ENCODE results near the gene SLCO4A1.
A peak's percentile ranks its signal among the peaks of the same experiment; 100 is the strongest.
"Not testable (repeated sequence)": the region's sequence is repeated elsewhere in the genome, so short reads cannot be mapped to it uniquely, and the experiment has no call there.

The SLCO4A1 gene

DNA sequence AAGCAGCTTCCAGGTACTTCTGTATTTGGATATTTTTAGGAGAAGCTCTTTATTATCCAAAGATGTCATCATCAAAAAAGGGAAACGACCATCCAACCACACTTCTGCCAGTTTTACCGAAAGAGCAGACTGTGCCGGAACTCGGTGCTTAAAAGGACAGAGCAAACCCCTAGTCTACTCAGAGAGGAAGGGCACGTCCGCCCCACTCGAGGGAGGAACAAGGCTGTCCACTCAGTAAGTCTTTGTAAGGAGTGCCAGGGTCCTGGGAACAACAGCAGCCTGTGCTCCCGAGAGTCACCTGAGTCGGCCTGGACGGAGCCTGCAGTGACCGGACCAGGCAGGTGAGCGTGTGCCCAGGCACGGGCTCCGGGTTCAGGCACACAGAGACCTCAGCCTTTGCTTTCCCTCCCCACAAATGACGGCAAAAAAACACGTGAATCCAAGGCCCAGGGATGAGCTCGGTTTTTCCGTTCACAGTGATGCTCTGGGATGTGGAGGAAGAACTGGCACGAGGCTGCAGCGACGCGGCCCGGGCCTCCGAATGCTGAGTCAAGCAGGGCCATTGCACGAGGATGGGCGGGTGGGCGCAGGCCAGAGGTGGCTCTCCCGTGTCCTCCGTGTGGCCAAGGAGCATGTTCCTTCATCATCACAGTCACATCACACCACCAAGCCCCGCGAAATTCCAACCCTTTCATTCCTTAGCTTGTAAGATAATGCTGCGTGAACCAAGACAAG lies 17.4 kb upstream of the SLCO4A1 start:
- Histone ChIP-seq H3K27ac (peak overlapping the region; percentile 99), H3K79me2 (no peaks in the 10 kb centered on the region), H3K4me2 (ENCODE audit: low read length) (no peak overlapping the region), H3K9me3 (ENCODE audit: control insufficient read depth, low read length) (no peaks in the 10 kb centered on the region), H2AFZ (peak overlapping the region; percentile 17), H3K36me3 (ENCODE audit: control insufficient read depth, insufficient read depth, low read length) (no peaks in the 10 kb centered on the region), H3K4me1 (peaks cover 64% of the 10 kb centered on the region), H3K9ac (no peak overlapping the region), H3K27me3 (ENCODE audit: control insufficient read depth, insufficient read depth, low read length) (no peaks in the 10 kb centered on the region), H3K4me3 (ENCODE audit: low read depth, low read length) (no peak overlapping the region)
- TF ChIP-seq, protein P1, sequence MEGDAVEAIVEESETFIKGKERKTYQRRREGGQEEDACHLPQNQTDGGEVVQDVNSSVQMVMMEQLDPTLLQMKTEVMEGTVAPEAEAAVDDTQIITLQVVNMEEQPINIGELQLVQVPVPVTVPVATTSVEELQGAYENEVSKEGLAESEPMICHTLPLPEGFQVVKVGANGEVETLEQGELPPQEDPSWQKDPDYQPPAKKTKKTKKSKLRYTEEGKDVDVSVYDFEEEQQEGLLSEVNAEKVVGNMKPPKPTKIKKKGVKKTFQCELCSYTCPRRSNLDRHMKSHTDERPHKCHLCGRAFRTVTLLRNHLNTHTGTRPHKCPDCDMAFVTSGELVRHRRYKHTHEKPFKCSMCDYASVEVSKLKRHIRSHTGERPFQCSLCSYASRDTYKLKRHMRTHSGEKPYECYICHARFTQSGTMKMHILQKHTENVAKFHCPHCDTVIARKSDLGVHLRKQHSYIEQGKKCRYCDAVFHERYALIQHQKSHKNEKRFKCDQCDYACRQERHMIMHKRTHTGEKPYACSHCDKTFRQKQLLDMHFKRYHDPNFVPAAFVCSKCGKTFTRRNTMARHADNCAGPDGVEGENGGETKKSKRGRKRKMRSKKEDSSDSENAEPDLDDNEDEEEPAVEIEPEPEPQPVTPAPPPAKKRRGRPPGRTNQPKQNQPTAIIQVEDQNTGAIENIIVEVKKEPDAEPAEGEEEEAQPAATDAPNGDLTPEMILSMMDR (IDR thresholded peaks at IDR 0.05): no peak

DNA sequence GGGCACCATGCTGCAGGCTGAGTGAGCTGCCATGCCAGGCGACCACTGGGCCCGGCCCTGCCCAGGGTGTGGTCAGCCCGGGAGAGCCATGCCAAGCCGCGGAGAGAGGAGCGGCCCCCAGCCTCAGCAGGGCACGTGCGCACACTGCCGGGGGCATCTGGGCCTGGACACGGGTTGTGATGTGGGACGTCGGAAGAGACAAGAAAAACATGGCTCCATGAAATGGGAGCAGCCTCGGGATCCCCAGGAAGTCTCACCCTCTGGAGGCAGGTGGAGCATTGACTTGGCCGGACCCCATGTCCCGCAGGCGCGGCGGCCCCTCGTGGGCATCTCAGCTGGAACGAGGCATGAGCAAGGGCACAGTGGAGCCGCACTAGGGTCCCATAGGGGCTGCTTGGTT lies 16.8 kb upstream of the SLCO4A1 start:
- peak overlapping the region; percentile 99 for H3K27ac ChIP-seq
- H3K27me3 ChIP-seq (ENCODE audit: control insufficient read depth, insufficient read depth, low read length): no peaks in the 10 kb centered on the region
- peaks cover 70% of the 10 kb centered on the region for H3K4me1 ChIP-seq
- H3K4me3 ChIP-seq (ENCODE audit: low read depth, low read length): no peak overlapping the region
- H3K4me2 ChIP-seq (ENCODE audit: low read length): no peak overlapping the region
- no peak overlapping the region for H2AFZ ChIP-seq
- TF ChIP-seq, protein P1 (IDR thresholded peaks at IDR 0.05): no peak
- H3K9ac ChIP-seq: no peak overlapping the region
- no peaks in the 10 kb centered on the region for H3K36me3 ChIP-seq (ENCODE audit: control insufficient read depth, insufficient read depth, low read length)
- H3K79me2 ChIP-seq: peaks cover 6% of the 10 kb centered on the region
- no peaks in the 10 kb centered on the region for H3K9me3 ChIP-seq (ENCODE audit: control insufficient read depth, low read length)

DNA sequence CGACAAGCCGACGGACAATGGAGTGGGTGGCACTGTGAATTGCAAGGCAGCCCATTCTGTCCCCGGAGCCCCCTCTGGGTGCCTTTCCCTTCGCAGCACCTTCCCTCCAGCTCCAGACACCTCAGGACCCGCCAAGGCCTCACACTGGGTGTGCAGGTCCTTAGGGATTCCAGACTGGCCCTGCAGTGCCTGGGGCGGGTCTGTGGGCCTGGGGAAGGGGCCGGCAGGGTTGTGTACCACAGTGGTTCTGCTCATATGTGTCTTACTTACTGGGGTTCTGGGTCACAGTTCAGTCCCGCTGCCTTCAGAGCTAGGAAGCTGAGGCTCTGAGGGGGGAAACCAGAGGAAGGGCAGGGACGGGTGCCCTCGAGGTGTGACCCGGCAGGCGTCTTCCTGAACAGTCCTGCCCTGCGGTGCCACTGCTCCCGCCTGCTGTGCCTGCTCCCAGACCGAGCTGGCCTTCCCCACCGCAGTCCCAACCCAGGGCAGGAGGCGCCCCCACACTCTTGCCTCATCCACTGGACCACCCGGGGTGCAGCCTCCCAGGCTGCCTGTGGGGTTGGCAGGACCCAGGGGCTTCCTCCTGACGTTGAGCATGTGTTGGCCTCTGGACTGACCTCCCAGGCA lies 16.3 kb upstream of the SLCO4A1 start:
- H3K79me2 ChIP-seq: peaks cover 9% of the 10 kb centered on the region
- H3K4me3 ChIP-seq (ENCODE audit: low read depth, low read length): no peak overlapping the region
- no peaks in the 10 kb centered on the region for H3K27me3 ChIP-seq (ENCODE audit: control insufficient read depth, insufficient read depth, low read length)
- H3K27ac ChIP-seq: peak overlapping the region; percentile 99
- TF ChIP-seq, protein P1 (IDR thresholded peaks at IDR 0.05): no peak
- H3K9ac ChIP-seq: no peak overlapping the region
- no peaks in the 10 kb centered on the region for H3K9me3 ChIP-seq (ENCODE audit: control insufficient read depth, low read length)
- no peaks in the 10 kb centered on the region for H3K36me3 ChIP-seq (ENCODE audit: control insufficient read depth, insufficient read depth, low read length)
- H2AFZ ChIP-seq: no peak overlapping the region
- no peak overlapping the region for H3K4me2 ChIP-seq (ENCODE audit: low read length)
- H3K4me1 ChIP-seq: peaks cover 76% of the 10 kb centered on the region

DNA sequence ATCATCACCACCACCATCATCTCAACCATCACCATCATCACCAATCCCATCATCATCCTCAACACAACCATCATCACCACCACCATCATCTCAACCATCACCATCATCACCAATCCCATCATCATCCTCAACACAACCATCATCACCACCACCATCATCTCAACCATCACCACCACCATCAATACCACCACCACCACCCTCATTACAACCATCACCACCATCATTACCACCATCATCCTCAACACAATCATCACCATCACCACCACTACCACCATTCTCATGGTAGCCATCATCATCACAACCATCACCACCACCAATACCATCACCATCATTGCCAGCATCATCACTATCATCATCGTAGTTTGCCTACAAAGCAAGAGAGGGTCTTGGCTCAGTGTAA lies 14.9 kb upstream of the SLCO4A1 start:
- Histone ChIP-seq H3K27ac (peak overlapping the region; percentile 99), H3K4me1 (peaks cover 80% of the 10 kb centered on the region)
- not testable (repeated sequence) for H3K9ac ChIP-seq; H3K9me3 ChIP-seq (ENCODE audit: control insufficient read depth, low read length); H3K4me2 ChIP-seq (ENCODE audit: low read length); H3K79me2 ChIP-seq; H3K27me3 ChIP-seq (ENCODE audit: control insufficient read depth, insufficient read depth, low read length); H3K36me3 ChIP-seq (ENCODE audit: control insufficient read depth, insufficient read depth, low read length); H2AFZ ChIP-seq; H3K4me3 ChIP-seq (ENCODE audit: low read depth, low read length)

DNA sequence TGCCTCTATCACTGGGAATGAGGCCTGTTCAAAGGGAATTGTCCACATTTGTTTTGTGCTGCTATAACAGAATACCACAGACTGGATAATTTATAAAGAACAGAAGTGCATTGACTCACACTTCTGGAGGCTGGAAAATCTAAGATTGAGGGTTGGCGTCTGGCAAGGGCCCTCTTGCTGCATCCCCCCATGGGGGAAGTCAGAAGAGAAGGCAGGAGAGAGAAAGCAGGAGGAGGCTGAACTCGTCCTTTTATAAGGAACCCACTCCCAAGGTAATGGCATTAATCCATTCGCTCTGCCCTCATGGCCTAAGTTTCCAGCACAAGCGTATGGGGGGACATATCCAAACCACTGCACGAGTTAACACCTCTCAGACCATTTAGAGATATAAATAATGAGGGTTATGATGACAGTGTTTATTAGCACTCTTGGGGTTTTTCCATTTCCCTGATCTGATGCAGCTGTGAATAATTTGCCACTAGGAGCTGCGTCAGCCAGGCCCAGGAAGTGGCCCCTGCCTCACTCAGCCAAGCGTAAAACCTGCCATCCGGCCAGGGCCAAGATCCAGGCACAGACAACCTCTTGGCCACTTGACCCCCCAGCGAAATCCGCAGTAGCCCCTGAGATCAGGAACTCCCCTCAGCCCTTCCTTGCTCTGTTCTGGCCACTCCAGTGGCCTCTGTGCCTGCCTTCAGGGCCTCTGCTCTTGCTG lies 14.2 kb upstream of the SLCO4A1 start:
- Histone ChIP-seq H3K9ac (peak overlapping the region; percentile 50), H3K36me3 (ENCODE audit: control insufficient read depth, insufficient read depth, low read length) (no peaks in the 10 kb centered on the region), H3K4me2 (ENCODE audit: low read length) (peak overlapping the region; percentile 66), H3K4me1 (peaks cover 83% of the 10 kb centered on the region), H3K27ac (peak overlapping the region; percentile 99), H3K27me3 (ENCODE audit: control insufficient read depth, insufficient read depth, low read length) (no peaks in the 10 kb centered on the region), H2AFZ (peak overlapping the region; percentile 11), H3K79me2 (peaks cover 9% of the 10 kb centered on the region), H3K4me3 (ENCODE audit: low read depth, low read length) (peak overlapping the region; percentile 31), H3K9me3 (ENCODE audit: control insufficient read depth, low read length) (no peaks in the 10 kb centered on the region)
- TF ChIP-seq, protein P1 (IDR thresholded peaks at IDR 0.05): no peak
